Transverse colon (tissue), 4 donors: ENCODE data around the gene MAPKAP1. TPM values are rescaled to one million over a fixed set of nuclear protein-coding genes. Genes with fewer than 3 reads are reported as not detected.
"Not testable (repeated sequence)": the region's sequence is repeated elsewhere in the genome, so short reads cannot be mapped to it uniquely, and the experiment has no call there.

Source experiments
- DNase-seq: peaks from one replicate; pipeline ENCODE4 v3.0.0-alpha.2; 2019
- H3K27ac ChIP-seq, 4 donors: fragments of 200-600 bp; sonication (generic); 2 replicates each; pipeline ENCODE4 v1.5.1; 2016 to 2018; ENCODE audit warnings: inconsistent platforms in 4 of 4
- H3K27me3 ChIP-seq: fragments of 200-600 bp; sonication (generic); 2 replicates; pipeline ENCODE4 v1.5.1; 2017; ENCODE audit warnings: inconsistent platforms
- H3K36me3 ChIP-seq, 4 donors: fragments of 200-600 bp; sonication (generic); 2 replicates each; pipeline ENCODE4 v1.5.1; 2017 to 2019; ENCODE audit warnings: inconsistent platforms in 4 of 4
- H3K4me1 ChIP-seq, 4 donors: fragments of 200-600 bp; sonication (generic); 2 replicates each; pipeline ENCODE4 v1.5.1; 2017 to 2020; ENCODE audit warnings: inconsistent platforms in 4 of 4
- H3K4me3 ChIP-seq, 4 donors: fragments of 200-600 bp; sonication (generic); 1 replicate in 1 of 4; 2 replicates in 3 of 4; pipeline versions ENCODE4 v1.5.1 to v1.6.1; 2017 to 2019; ENCODE audit warnings: inconsistent platforms in 4 of 4
- H3K9me3 ChIP-seq, 2 donors: fragments of 200-600 bp; sonication (generic); 2 replicates each; pipeline ENCODE4 v1.5.1; 2017 to 2019; ENCODE audit warnings: inconsistent platforms in 2 of 2
- CTCF ChIP-seq, 5 experiments: fragments of 200-600 bp in 3 of 5; fragments of 450-650 bp in 2 of 5; sonication (generic) in 3 of 5; IDR thresholded peaks; 1 replicate in 2 of 5; 2 replicates in 3 of 5; pipeline ENCODE4 v1.5.1; 2016 to 2017; ENCODE audit warnings: antibody characterized with exemption in 5 of 5, inconsistent platforms in 3 of 5, mild to moderate bottlenecking in 2 of 5, moderate library complexity in 1 of 5
- EP300 ChIP-seq: sonication (generic); formaldehyde crosslinking; IDR thresholded peaks from one replicate; pipeline ENCODE4 v1.6.1; 2017; ENCODE audit warnings: antibody characterized with exemption, low read depth
- POLR2A ChIP-seq: fragments of 450-650 bp; IDR thresholded peaks from one replicate; pipeline ENCODE4 v1.6.1; 2016; ENCODE audit warnings: antibody characterized with exemption, mild to moderate bottlenecking, moderate library complexity
- POLR2AphosphoS5 ChIP-seq, 3 donors: sonication (generic); formaldehyde crosslinking; IDR thresholded peaks; one replicate each; pipeline ENCODE4 v1.6.1; 2016; ENCODE audit warnings: antibody characterized with exemption in 3 of 3
- WGBS, 2 donors: methylation state at CpG; one replicate each; pipeline ENCODE4 v1.1.5; 2018; ENCODE audit warnings: low coverage in 1 of 2; 5-methylcytosine and 5-hydroxymethylcytosine counted together
- in situ Hi-C, 4 donors: fragments of 200-750 bp; cut with MboI; loops; one replicate each; pipeline versions ENCODE4 v1.15.0 to v1.15.1; 2017; ENCODE audit warnings: low sequenced_read_pairs in 3 of 4, low pct_ligation_motif_present in 1 of 4, low pct_unique_long_range_greater_than_20kb in 1 of 4
- intact Hi-C: fragments of 100-400 bp; cut with DNase I; formaldehyde crosslinking; loops from one replicate; pipeline ENCODE4 v1.15.1; 2023; ENCODE audit warnings: low total_unique reads
- total RNA-seq, 4 donors: library from RNA; depleted of rRNA; stranded (reverse); fragments of >200 nt; gene quantifications; one replicate each; pipeline ENCODE4 v1.1.0, GENCODE V29; 2016

MAPKAP1 gene
- total RNA-seq, 4 donors from 2014 or later, result 59.8 to 83.4 (median 71.2) TPM

GRCh38 chr9:125405938-125406809 is 300.8 kb downstream of the MAPKAP1 start:
- intact Hi-C loops, result loop anchor here (5.0 to 10.0 kb wide), 4 partner anchors 156 to 991 kb away; no protein-coding TSS in a partner anchor
- WGBS, 2 donors, result 78 to 84% methylated on average over 3 to 15 of the region's 15 CpGs

GRCh38 chr9:125404733-125405132 is 302.3 kb downstream of the MAPKAP1 start:
- intact Hi-C loops, result loop anchor here (5.0 to 10.0 kb wide), 4 partner anchors 158 to 993 kb away; no protein-coding TSS in a partner anchor
- Histone ChIP-seq H3K27me3 (peaks cover 11% of the 10 kb centered on the region), H3K9me3 (no peaks in the 10 kb centered on the region), H3K4me3 (no peak overlapping the region), H3K27ac (no peak overlapping the region), H3K36me3 (no peaks in the 10 kb centered on the region), H3K4me1 (peaks cover 3 to 15% (median 9%) of the 10 kb centered on the region in 4 donors)
- 90 to 100% methylated on average over 3 to 7 of the region's 7 CpGs for WGBS, 2 donors
- TF ChIP-seq POLR2AphosphoS5 (IDR thresholded peaks at IDR 0.05) (no peak), POLR2A (no peak), CTCF (IDR thresholded peaks at IDR 0.05) (no peak), EP300 (no peak)
- in situ Hi-C loops, result loop anchor here (5.0 to 25.0 kb wide), 6 partner anchors 233 to 983 kb away; no protein-coding TSS in a partner anchor
- DNase-seq, result no peak

More at GRCh38 chr9:125405938-125406809, 300.8 kb downstream of the MAPKAP1 start:
- Histone ChIP-seq H3K9me3 (no peaks in the 10 kb centered on the region), H3K27ac (no peak overlapping the region), H3K4me1 (peaks cover 3 to 15% (median 9%) of the 10 kb centered on the region in 4 donors), H3K27me3 (peaks cover 14% of the 10 kb centered on the region), H3K36me3 (no peaks in the 10 kb centered on the region), H3K4me3 (no peak overlapping the region)
- no peak for DNase-seq
- TF ChIP-seq EP300 (no peak), POLR2AphosphoS5 (IDR thresholded peaks at IDR 0.05) (no peak), CTCF (IDR thresholded peaks at IDR 0.05) (no peak), POLR2A (no peak)
- in situ Hi-C loops, result loop anchor here (10.0 to 25.0 kb wide), 5 partner anchors 231 to 981 kb away; no protein-coding TSS in a partner anchor

- intact Hi-C loops (loop anchor here (10.0 kb wide), 1 partner anchor 824 kb away; no protein-coding TSS in a partner anchor), in situ Hi-C loops (loop anchor here (5.0 to 25.0 kb wide), 6 partner anchors 236 to 986 kb away; no protein-coding TSS in a partner anchor)
- Histone ChIP-seq H3K27me3 (no peaks in the 10 kb centered on the region), H3K27ac (no peak overlapping the region), H3K9me3 (no peaks in the 10 kb centered on the region), H3K4me1 (no peaks in the 10 kb centered on the region), H3K4me3 (no peak overlapping the region), H3K36me3 (no peaks in the 10 kb centered on the region)
- 76 to 78% methylated on average over 3 to 11 of the region's 12 CpGs for WGBS, 2 donors
- TF ChIP-seq POLR2A (no peak), POLR2AphosphoS5 (IDR thresholded peaks at IDR 0.05) (no peak), CTCF (IDR thresholded peaks at IDR 0.05) (no peak), EP300 (no peak)
- DNase-seq, result no peak
Measured at GRCh38 chr9:125400725-125401716, 306.0 kb downstream of the MAPKAP1 start.

GRCh38 chr9:125400232-125400631 is 306.8 kb downstream of the MAPKAP1 start:
- intact Hi-C loops (loop anchor here (10.0 kb wide), 1 partner anchor 825 kb away; no protein-coding TSS in a partner anchor), in situ Hi-C loops (loop anchor here (5.0 to 25.0 kb wide), 6 partner anchors 237 to 987 kb away; no protein-coding TSS in a partner anchor)
- H3K9me3 ChIP-seq, H3K36me3 ChIP-seq, DNase-seq, H3K4me1 ChIP-seq, H3K27ac ChIP-seq, H3K4me3 ChIP-seq, H3K27me3 ChIP-seq: not testable (repeated sequence)
- 89 to 90% methylated on average over 5 to 8 of the region's 8 CpGs for WGBS, 2 donors
